A549 (cell line): ENCODE measurements around the gene AHR. TPM values are rescaled to one million over a fixed set of nuclear protein-coding genes. Genes with fewer than 3 reads are reported as not detected.
"Not testable (repeated sequence)": the region's sequence is repeated elsewhere in the genome, so short reads cannot be mapped to it uniquely, and the experiment has no call there.

Experiments used
- ATAC-seq, 2 experiments: fragments of 200-7000 bp in 1 of 2; fragments of >200 bp in 1 of 2; cut with Nextera tagmentation in 1 of 2; cut with Tn5 transposase in 1 of 2; 3 replicates each; pipeline versions ENCODE4 v1.8.0 to v1.9.1; 2018 to 2020; ENCODE audit warnings: mild to moderate bottlenecking in 1 of 2, moderate library complexity in 1 of 2
- CTCF ChIA-PET: fragments of 300-600 bp; sonication (Branson Sonifier 250); formaldehyde crosslinking; extraction: SDS; loops from one replicate; lab custom pipeline; 2021; ENCODE audit warnings: antibody characterized with exemption, inconsistent platforms; lab: Yijun Ruan, JAX
- POLR2A ChIA-PET: fragments of 350-600 bp; formaldehyde crosslinking; extraction: SDS; loops from one replicate; lab custom pipeline; 2021; ENCODE audit warnings: antibody characterized with exemption, inconsistent platforms; lab: Yijun Ruan, JAX
- DNase-seq, 2 experiments: peaks; one replicate each; pipeline versions ENCODE4 v3.0.0 to v3.0.0-alpha.2; 2011 to 2016; ENCODE audit warnings: low read depth in 1 of 2, low spot score in 1 of 2
- FAIRE-seq: peaks from 2 replicates; lab custom pipeline; 2011; peaks lifted over from hg19 to GRCh38; lab: Jason Lieb, UNC
- H3K27ac ChIP-seq, 2 experiments: fragments of >200 bp; sonication (Bioruptor Twin); formaldehyde crosslinking; 3 replicates each; pipeline ENCODE4 v1.5.1; 2016 to 2017
- H3K4me1 ChIP-seq: fragments of >200 bp; sonication (Bioruptor Twin); formaldehyde crosslinking; 3 replicates; pipeline ENCODE4 v1.6.1; 2016
- H3K4me2 ChIP-seq: fragments of >200 bp; sonication (Bioruptor Twin); formaldehyde crosslinking; 3 replicates; pipeline ENCODE4 v1.6.1; 2016
- H3K4me3 ChIP-seq: fragments of >200 bp; sonication (Bioruptor Twin); formaldehyde crosslinking; 3 replicates; pipeline ENCODE4 v1.5.1; 2016
- H3K9me3 ChIP-seq: fragments of >200 bp; sonication (Bioruptor Twin); formaldehyde crosslinking; 3 replicates; pipeline ENCODE4 v1.6.1; 2016
- E2F6 ChIP-seq: IDR thresholded peaks from 2 replicates; pipeline ENCODE4 v1.6.1; 2012; ENCODE audit warnings: low read depth, borderline replicate concordance
- EHF ChIP-seq: fragments of 250-450 bp; sonication (Bioruptor Pico); IDR thresholded peaks from 2 replicates; pipeline ENCODE4 v1.5.0; 2020; ENCODE audit warnings: mild to moderate bottlenecking
- EP300 ChIP-seq, 2 experiments: fragments of >200 bp; sonication (Bioruptor Twin); formaldehyde crosslinking; IDR thresholded peaks; 2 replicates in 1 of 2; 3 replicates in 1 of 2; pipeline ENCODE4 v1.6.1; 2016 to 2017
- ESRRA ChIP-seq: fragments of 150-350 bp; IDR thresholded peaks from 2 replicates; pipeline ENCODE4 v1.6.1; 2014; ENCODE audit warnings: mild to moderate bottlenecking, low read length, borderline replicate concordance
- FOXS1 ChIP-seq: fragments of 250-450 bp; sonication (Bioruptor Pico); IDR thresholded peaks from 2 replicates; pipeline ENCODE4 v1.5.0; 2020; ENCODE audit warnings: mild to moderate bottlenecking, moderate library complexity
- GATA3 ChIP-seq: IDR thresholded peaks from 2 replicates; pipeline ENCODE4 v1.6.1; 2012; ENCODE audit warnings: borderline replicate concordance
- HES2 ChIP-seq: fragments of >200 bp; sonication (Bioruptor Twin); formaldehyde crosslinking; IDR thresholded peaks from 2 replicates; pipeline ENCODE4 v1.6.1; 2016
- JUN ChIP-seq, 2 experiments: fragments of >200 bp; sonication (Bioruptor Twin); formaldehyde crosslinking; IDR thresholded peaks; 2 replicates in 1 of 2; 3 replicates in 1 of 2; pipeline ENCODE4 v1.6.1; 2016 to 2017
- JUNB ChIP-seq: fragments of >200 bp; sonication (Bioruptor Twin); formaldehyde crosslinking; IDR thresholded peaks from 2 replicates; pipeline ENCODE4 v1.6.1; 2016
- NPAS2 ChIP-seq: fragments of 250-450 bp; sonication (Bioruptor Pico); IDR thresholded peaks from 2 replicates; pipeline ENCODE4 v1.8.0; 2022; ENCODE audit warnings: mild to moderate bottlenecking, moderate library complexity, borderline replicate concordance
- NR3C1 ChIP-seq: fragments of >200 bp; sonication (Bioruptor Twin); formaldehyde crosslinking; IDR thresholded peaks from 3 replicates; pipeline ENCODE4 v1.6.1; 2017
- PHF8 ChIP-seq: fragments of 200-600 bp; sonication (generic); IDR thresholded peaks from 2 replicates; pipeline ENCODE4 v1.6.1; 2016; ENCODE audit warnings: low read depth, mild to moderate bottlenecking, antibody characterized with exemption, moderate library complexity, borderline replicate concordance
- RCOR1 ChIP-seq: fragments of 150-350 bp; IDR thresholded peaks from 2 replicates; pipeline ENCODE4 v1.6.1; 2014; ENCODE audit warnings: antibody characterized with exemption, low read length, low read depth
- RNF2 ChIP-seq: fragments of 200-600 bp; sonication (generic); IDR thresholded peaks from 2 replicates; pipeline ENCODE4 v1.6.1; 2016; ENCODE audit warnings: low read depth, mild to moderate bottlenecking, antibody characterized with exemption, moderate library complexity, borderline replicate concordance
- SMC3 ChIP-seq: fragments of >200 bp; sonication (Bioruptor Twin); formaldehyde crosslinking; IDR thresholded peaks from 3 replicates; pipeline ENCODE4 v1.6.1; 2018; ENCODE audit warnings: inconsistent platforms
- SREBF2 ChIP-seq: fragments of 450-650 bp; IDR thresholded peaks from 2 replicates; pipeline ENCODE4 v1.6.1; 2014; ENCODE audit warnings: mild to moderate bottlenecking, moderate library complexity
- TFCP2L1 ChIP-seq: fragments of 250-450 bp; sonication (Bioruptor Pico); IDR thresholded peaks from 2 replicates; pipeline ENCODE4 v1.5.0; 2021; ENCODE audit warnings: mild to moderate bottlenecking
- TP53 ChIP-seq: fragments of 250-450 bp; sonication (Bioruptor Pico); IDR thresholded peaks from 2 replicates; pipeline ENCODE4 v1.5.0; 2021; ENCODE audit warnings: mild to moderate bottlenecking, moderate library complexity
- ZC3H11A ChIP-seq: fragments of 450-650 bp; IDR thresholded peaks from 2 replicates; pipeline ENCODE4 v1.6.1; 2014; ENCODE audit warnings: antibody characterized with exemption, mild to moderate bottlenecking
- ZFP36 ChIP-seq: fragments of 450-650 bp; IDR thresholded peaks from 2 replicates; pipeline ENCODE4 v1.6.1; 2014; ENCODE audit warnings: borderline replicate concordance; ENCODE audit not compliant: partially characterized antibody
- WGBS: methylation state at CpG from one replicate; pipeline ENCODE4 v1.1.6; 2017; ENCODE audit errors: missing lambda C conversion rate; 5-methylcytosine and 5-hydroxymethylcytosine counted together
- polyA plus RNA-seq, 4 experiments: library from polyadenylated mRNA; depleted of rRNA in 3 of 4; stranded (reverse); fragments of >200 nt; fragmentation: RNase III in 1 of 4; extraction: RNeasy Plus Mini Kit Qiagen cat#74134 plus additional on column Dnase treatment in 1 of 4; gene quantifications; 2 replicates in 3 of 4; 3 replicates in 1 of 4; pipeline ENCODE4 v1.2.3, GENCODE V29; 2011 to 2017
- TF ChIP-seq, protein P1 (sequence below): fragments of >200 bp; sonication (Bioruptor Twin); formaldehyde crosslinking; IDR thresholded peaks from 3 replicates; pipeline ENCODE4 v1.5.1; 2016

The AHR gene
- polyA plus RNA-seq, 2 of the 4 experiments (the other 2 are of a cell fraction) = 9.1 to 14.3 TPM

- TF ChIP-seq RCOR1 = no peak
- TF ChIP-seq EP300 (IDR thresholded peaks at IDR 0.05) = no peak
- no peak for TF ChIP-seq ZFP36
- TF ChIP-seq RNF2 = no peak
Observed at GRCh38 chr7:17347401-17347800, 48.9 kb downstream of the AHR start (continued).

DNA sequence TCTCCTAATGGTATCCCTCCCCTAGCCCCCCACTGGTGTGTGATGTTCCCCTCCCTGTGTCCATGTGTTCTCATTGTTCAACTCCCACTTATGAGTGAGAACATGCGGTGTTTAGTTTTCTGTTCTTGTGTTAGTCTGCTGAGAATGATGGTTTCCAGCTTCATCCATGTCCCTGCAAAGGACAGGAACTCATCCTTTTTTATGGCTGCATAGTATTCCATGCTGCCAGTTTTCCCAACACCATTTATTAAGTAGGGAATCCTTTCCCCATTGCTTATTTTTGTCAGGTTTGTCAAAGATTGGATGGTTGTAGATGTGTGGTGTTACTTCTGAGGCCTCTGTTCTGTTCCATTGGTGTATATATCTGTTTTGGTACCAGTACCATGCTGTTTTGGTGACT, 50.5 kb downstream of the AHR start:
- H3K4me3 ChIP-seq, H3K4me2 ChIP-seq, POLR2A ChIA-PET, H3K4me1 ChIP-seq, FAIRE-seq, H3K27ac ChIP-seq, DNase-seq, ATAC-seq, CTCF ChIA-PET: not testable (repeated sequence)
- H3K9me3 ChIP-seq = peaks cover 19% of the 10 kb centered on the region; the same call in 2 of the 3 replicates
- WGBS = 93% methylated on average over 1 of the region's 1 CpG

- peaks cover 19% of the 10 kb centered on the region; the same call in 2 of the 3 replicates for H3K9me3 ChIP-seq
- H3K27ac ChIP-seq, ATAC-seq, FAIRE-seq, H3K4me3 ChIP-seq, DNase-seq, H3K4me1 ChIP-seq, H3K4me2 ChIP-seq, POLR2A ChIA-PET, CTCF ChIA-PET: not testable (repeated sequence)
- WGBS = 94% methylated on average over 3 of the region's 3 CpGs
Observed at GRCh38 chr7:17350321-17350720, 51.9 kb downstream of the AHR start.

- ATAC-seq, DNase-seq, H3K4me2 ChIP-seq, H3K4me1 ChIP-seq, POLR2A ChIA-PET, FAIRE-seq, H3K4me3 ChIP-seq, H3K27ac ChIP-seq: not testable (repeated sequence)
- WGBS = 68% methylated on average over 6 of the region's 6 CpGs
- peaks cover 21% of the 10 kb centered on the region; the same call in 2 of the 3 replicates for H3K9me3 ChIP-seq
- CTCF ChIA-PET = interaction anchor here (0.6 to 2.1 kb wide), 2 partner anchors 11 to 218 kb away, joined by 4 to 5 read pairs; no protein-coding TSS in a partner anchor
Observed at GRCh38 chr7:17353650-17354419, 55.4 kb downstream of the AHR start.

DNA sequence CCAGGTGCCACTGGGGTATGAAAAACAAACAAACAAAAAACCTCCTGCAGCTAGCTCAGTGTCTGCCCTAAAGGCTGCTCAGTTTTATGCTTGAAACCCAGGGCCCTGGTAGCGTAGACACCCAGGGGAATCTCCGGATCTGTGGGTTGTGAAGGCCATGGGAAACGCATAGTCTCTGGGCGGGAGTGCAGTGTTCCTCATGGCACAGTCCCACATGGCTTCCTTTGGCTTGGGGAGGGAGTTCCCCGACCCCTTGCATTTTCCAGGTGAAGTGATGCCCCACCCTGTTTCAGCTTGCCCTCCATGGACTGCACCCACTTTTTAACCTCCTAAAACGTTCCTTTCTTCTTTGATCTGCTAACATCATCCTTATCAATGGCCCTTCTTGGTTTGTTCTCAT, 56.0 kb downstream of the AHR start:
- Histone ChIP-seq H3K9me3 (peaks cover 16% of the 10 kb centered on the region; the same call in 2 of the 3 replicates), H3K4me2 (no peak overlapping the region), H3K4me3 (no peak overlapping the region), H3K4me1 (no peaks in the 10 kb centered on the region), H3K27ac (no peak overlapping the region)
- 89% methylated on average over 6 of the region's 6 CpGs for WGBS
- ATAC-seq = peak in 1 of 2 experiments; percentile 31; a peak in 2 of 6 replicates
- no peak for DNase-seq
- no peak for FAIRE-seq
- ChIA-PET POLR2A (no interaction called here), CTCF (interaction anchor here (0.6 kb wide), 1 partner anchor 218 kb away, joined by 4 read pairs; no protein-coding TSS in a partner anchor)
- TF ChIP-seq NR3C1 = no peak
- TF ChIP-seq ESRRA = no peak
- TF ChIP-seq TFCP2L1 (CRISPR knock-in tag) = no peak
- TF ChIP-seq FOXS1 (CRISPR knock-in tag) = no peak
- TF ChIP-seq TP53 = no peak
- TF ChIP-seq E2F6 = no peak

- Histone ChIP-seq H3K9me3 (peaks cover 11% of the 10 kb centered on the region; the same call in 2 of the 3 replicates), H3K27ac (no peak overlapping the region), H3K4me1 (no peaks in the 10 kb centered on the region), H3K4me2 (no peak overlapping the region), H3K4me3 (no peak overlapping the region)
- ChIA-PET CTCF (no interaction called here), POLR2A (no interaction called here)
- ATAC-seq (no peak), DNase-seq (no peak), FAIRE-seq (no peak)
- no peak for TF ChIP-seq E2F6
- TF ChIP-seq GATA3 = no peak
- no peak for TF ChIP-seq JUN (IDR thresholded peaks at IDR 0.05)
- no peak for TF ChIP-seq PHF8
- no peak for TF ChIP-seq ZFP36
- no peak for TF ChIP-seq HES2
- no peak for TF ChIP-seq ZC3H11A
- no peak for TF ChIP-seq EHF
- no peak for TF ChIP-seq SREBF2
- TF ChIP-seq SMC3 = no peak
- TF ChIP-seq JUNB = no peak
- TF ChIP-seq ESRRA = no peak
- TF ChIP-seq, protein P1, sequence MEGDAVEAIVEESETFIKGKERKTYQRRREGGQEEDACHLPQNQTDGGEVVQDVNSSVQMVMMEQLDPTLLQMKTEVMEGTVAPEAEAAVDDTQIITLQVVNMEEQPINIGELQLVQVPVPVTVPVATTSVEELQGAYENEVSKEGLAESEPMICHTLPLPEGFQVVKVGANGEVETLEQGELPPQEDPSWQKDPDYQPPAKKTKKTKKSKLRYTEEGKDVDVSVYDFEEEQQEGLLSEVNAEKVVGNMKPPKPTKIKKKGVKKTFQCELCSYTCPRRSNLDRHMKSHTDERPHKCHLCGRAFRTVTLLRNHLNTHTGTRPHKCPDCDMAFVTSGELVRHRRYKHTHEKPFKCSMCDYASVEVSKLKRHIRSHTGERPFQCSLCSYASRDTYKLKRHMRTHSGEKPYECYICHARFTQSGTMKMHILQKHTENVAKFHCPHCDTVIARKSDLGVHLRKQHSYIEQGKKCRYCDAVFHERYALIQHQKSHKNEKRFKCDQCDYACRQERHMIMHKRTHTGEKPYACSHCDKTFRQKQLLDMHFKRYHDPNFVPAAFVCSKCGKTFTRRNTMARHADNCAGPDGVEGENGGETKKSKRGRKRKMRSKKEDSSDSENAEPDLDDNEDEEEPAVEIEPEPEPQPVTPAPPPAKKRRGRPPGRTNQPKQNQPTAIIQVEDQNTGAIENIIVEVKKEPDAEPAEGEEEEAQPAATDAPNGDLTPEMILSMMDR = no peak
- no peak for TF ChIP-seq NPAS2 (CRISPR knock-in tag)
Observed at GRCh38 chr7:17355050-17355449, 56.6 kb downstream of the AHR start.
